GM19025 (cell line): ENCODE results near the gene GRK2.
A peak's percentile ranks its signal among the peaks of the same experiment; 100 is the strongest.
"Not testable (repeated sequence)": the region's sequence is repeated elsewhere in the genome, so short reads cannot be mapped to it uniquely, and the experiment has no call there.

Source experiments
- ATAC-seq: cut with Tn5 transposase; IDR thresholded peaks from one replicate; pipeline ENCODE4 v1.9.1; 2021; ENCODE audit warnings: mild to moderate bottlenecking, low read depth, moderate library complexity; ENCODE audit not compliant: unreplicated experiment

Gene GRK2

DNA sequence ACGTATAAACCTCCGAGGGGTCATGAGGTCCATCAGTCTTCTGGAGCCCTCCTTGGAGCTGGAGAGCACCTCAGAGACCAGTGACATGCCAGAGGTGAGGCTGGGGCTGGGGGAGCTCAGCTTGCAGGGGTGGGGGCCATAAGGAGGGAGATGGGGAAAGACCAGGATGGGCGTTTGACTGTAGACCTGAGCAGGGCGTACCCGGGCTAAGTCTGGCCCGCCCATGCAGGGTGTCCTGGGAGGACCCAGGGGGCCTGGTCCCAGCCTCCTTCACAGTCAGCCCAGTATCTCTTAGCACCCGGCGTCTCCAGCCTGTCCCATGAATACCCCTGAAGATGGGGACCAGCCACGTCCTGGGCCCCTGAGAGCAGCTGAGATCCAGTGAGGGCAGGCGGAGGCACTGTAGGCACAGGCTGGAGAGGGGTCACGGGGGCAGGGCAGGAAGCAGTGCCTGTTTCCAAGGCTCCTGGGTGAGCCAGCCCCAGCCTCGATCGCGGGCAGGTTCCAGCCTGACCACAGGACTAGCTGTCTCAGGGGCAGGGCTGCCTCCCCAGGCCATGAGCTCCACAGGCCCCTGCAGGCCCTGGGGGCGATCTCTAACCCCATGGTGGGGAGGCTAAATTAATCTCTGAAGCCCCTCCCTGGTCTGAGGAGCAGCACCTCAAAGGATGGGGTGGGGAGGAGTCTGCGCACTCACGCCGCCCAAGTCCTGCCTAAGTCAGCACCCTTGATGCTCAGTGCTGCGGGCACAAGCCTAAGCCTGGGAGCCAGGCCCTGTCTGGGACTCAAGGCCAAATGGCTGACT lies 44.2 kb downstream of the GRK2 start:
- ATAC-seq = no peak

DNA sequence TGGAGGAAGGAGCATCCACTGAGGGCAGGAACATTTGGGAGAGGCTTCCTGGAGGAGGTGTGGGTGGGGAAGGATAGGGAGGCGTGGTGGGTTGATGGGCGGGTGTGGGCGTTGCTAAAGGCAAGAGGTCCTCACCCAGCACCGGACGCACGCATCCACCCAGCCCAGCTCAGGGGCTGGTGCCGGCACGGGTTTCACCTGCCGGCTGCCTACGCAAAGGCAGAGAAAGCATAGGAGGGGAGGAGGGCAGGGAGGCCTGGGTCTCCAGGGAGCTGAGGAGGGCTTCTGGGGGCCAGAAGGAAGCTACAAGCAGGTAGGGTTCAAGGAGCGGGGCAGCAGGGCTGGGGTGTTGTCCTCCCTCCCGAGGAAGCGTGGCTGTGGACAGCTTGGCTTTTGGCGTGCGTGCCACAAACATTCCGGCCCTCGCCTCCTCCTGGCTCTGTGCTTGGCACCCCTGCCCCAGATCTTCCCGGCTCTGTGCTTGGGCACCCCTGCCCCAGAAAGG lies 44.8 kb downstream of the GRK2 start:
- no peak for ATAC-seq

- ATAC-seq = no peak
These were observed 45.3 kb downstream of the GRK2 start for GRCh38 chr11:67311556-67312082.

GRCh38 chr11:67312187-67313021 lies 46.1 kb downstream of the GRK2 start:
- ATAC-seq = no peak

DNA sequence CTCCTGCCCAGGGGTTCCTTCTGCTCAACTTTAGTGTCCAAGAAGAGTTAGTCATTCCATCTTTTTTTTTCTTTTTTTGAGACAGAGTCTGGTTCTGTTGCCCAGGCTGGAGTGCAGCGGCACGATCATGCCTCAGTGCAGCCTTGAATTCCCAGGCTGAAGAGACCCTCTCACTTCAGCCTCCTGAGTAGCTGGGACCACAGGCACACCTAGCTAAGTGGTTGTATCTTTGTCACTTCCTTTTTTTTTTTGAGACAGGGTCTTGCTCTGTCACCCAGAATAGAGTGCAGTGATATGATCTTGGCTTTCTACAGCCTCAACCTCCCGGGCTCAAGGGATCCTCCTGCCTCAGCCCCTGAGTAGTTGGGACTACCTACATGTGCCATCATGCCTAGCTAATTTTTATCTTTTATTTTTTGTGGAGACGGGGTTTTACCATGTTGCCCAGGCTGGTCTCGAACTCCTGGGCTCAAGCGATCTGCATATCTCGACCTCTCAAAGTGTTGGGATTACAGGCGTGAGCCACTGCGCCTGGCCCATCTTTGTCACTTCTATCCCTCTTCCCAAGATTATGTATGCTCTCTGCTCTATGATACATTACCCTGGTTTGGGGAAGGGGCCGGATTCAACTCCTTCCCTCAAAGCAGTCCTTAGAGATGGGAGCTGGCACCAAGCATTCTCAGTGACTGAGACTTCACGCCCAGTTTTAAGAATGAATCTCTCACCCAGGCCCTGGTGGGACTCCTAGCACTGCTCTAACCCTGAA lies 47.0 kb downstream of the GRK2 start:
- ATAC-seq = no peak

GRCh38 chr11:67314218-67314617 lies 47.9 kb downstream of the GRK2 start:
- no peak for ATAC-seq

- ATAC-seq = no peak
These were observed 49.1 kb downstream of the GRK2 start for GRCh38 chr11:67315325-67315909.

DNA sequence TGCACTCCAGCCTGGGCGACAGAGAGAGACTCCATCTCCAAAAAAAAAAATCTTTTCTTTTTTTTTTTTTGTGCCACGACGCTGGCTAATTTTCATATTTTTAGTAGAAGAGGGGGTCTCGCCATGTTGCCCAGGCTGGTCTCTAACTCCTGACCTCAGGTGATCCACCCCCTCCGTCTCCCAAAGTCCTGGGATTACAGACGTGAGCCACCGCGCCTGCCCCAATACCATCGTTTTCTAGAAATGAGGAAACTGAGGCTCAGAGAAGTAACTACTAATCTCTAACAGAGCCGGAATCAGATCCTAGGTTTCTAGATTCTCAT lies 50.6 kb downstream of the GRK2 start:
- ATAC-seq = no peak

- peak; percentile 76 for ATAC-seq
These were observed 51.1 kb downstream of the GRK2 start for GRCh38 chr11:67317205-67317887.

DNA sequence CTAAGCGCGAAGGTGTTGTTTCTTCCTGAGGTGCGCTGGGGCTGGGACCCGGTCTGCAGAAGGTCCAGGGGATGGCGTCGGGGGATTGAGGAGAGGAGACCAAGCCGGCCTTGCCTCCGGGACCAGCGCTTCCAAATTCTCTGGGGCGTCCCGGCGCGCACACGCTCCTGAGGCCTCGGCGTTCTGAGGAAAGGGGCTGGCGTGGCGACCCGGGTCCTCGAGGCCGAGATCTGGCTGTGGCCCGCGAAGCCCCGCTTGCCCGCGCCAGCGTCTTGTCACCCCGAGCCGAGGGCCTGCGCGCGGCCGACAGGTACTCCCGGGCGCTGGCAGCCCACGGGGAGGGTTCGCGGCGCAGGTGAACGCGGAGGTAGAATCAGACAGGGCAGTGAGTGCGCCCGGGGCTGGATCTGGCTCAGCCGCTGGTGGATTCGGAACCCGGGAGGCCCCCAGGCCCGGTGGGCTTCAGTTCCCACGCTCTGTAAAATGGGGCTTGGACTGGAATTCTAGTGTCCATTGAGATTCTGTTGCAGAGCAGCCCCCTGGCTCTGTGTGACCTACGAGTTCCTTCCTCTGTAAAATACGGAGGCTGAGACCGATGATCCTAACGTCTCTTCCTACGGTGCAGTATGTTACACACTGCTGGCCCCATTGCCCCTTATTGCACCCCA lies 51.7 kb downstream of the GRK2 start:
- ATAC-seq = no peak

GRCh38 chr11:67318876-67319275 lies 52.6 kb downstream of the GRK2 start:
- not testable (repeated sequence) for ATAC-seq

GRCh38 chr11:67320011-67320410 lies 53.7 kb downstream of the GRK2 start:
- ATAC-seq = no peak

- ATAC-seq = no peak
These were observed 54.4 kb downstream of the GRK2 start for GRCh38 chr11:67320691-67321090.

DNA sequence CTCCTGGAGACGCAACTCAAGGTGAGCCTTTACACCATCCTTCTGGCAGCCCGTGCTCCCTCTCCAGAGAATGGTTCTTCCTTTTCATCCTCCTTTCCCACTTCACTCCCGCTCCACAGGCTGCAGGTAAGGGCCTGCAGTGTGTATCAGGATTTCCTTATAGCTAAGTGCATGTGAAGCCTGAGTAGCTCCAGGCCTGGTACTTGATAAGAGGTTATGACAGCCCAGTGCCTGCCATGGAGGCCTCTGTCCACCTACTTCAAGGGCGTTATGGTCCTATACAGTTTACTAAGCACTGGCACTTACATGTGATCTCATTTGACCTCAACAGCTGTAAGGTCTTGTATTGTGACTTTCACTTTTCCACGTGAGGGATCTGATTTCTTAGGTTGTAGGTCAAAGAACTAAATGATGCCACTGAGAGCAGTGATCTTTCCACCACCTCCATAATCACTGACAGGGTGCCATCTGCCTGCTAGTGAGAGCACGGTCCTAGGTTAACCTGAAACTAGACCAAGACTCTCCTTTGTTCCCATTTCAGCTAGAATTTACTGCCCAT lies 55.1 kb downstream of the GRK2 start:
- no peak for ATAC-seq

DNA sequence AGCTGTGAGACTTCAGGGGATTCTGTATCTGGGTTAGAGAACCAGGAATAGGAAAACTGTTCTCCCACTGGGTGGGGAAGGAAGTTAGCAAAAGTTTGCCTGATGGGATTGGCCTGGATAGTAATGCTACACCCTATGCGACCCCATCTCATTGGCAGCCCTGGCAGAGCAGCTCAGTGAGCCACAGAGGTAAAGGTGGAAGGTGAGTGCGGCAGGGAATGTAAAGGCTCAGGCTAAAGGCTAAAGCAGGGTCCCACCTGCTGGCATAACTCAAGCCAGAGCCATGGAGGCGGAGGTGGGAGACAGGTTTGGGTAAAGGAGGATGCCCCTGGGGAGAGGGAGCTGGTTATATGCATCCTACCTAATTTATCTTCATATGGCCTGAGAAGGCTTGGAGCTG lies 55.8 kb downstream of the GRK2 start:
- ATAC-seq = no peak

- ATAC-seq = no peak
These were observed 57.3 kb downstream of the GRK2 start for GRCh38 chr11:67323526-67323925.

DNA sequence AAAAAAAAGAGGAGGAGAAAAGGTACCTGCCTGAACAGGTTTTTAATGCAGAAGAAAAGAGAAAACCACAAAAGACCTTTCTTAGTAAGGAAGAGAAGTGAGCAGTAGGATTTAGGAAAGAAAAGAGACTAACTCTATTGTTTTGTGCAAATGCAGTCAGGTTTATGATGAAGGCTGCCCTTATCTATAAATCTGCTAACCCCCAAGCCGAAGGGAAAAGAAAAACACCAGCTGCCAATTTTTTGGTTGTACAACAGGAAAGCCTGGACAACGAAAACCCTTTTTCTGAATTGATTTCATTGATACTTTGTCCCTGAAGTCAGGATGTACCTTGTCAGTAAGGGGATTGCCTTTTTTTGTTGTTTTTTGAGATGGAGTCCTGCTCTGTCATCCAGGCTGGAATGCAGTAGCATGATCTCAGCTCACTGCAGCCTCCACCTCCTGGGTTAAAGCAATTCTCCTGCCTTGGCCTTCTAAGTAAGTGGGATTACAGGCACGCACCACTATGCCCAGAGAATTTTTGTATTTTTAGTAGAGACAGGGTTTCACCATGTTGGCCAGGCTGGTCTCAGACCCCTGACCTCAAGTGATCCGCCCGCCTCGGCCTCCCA lies 65.9 kb downstream of the GRK2 start:
- no peak for ATAC-seq
